HuH-7.5 (cell line): Measurements from ENCODE around the gene SLC10A7.

Source experiments
- DNase-seq: peaks from one replicate; pipeline ENCODE4 v3.0.0; 2011; ENCODE audit warnings: low spot score

The SLC10A7 gene

DNA sequence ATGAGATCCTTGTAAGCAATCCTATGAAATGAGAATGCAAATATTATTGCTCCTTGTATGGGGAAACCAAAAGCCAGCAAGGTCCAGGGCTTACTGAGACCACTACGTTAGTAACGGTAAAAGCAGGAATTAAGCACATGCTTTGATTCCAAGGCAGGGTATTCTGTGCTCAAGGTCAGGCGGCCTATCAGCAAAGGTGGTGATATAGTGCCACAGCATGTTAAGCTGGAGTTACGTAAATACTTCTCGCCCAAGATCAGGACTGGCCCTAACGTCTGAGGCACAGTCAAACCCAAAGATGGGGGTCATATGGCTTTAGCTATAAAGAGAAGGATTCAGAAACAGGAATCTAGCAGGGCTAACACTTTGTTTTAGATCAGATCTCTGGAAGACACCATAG lies 27.6 kb downstream of the SLC10A7 start:
- DNase-seq: no peak

DNA sequence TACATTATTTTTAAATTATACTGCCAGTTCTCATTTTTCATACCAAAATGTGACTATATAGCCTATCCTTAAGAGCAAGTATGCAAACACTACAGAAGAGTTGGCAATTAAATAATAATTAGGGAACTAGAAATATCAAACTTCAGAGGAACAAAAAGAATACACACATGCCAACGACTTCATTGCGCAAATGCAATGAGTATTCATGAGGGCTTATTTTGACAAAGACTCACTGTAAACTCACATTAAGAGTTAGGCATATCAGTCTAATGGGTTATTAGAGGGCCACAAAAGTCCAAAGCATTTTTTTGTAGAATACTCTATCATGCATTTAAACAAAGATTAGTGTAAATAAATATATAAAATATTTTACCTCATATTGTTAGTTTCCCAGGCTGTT lies 31.6 kb downstream of the SLC10A7 start:
- DNase-seq: no peak

DNA sequence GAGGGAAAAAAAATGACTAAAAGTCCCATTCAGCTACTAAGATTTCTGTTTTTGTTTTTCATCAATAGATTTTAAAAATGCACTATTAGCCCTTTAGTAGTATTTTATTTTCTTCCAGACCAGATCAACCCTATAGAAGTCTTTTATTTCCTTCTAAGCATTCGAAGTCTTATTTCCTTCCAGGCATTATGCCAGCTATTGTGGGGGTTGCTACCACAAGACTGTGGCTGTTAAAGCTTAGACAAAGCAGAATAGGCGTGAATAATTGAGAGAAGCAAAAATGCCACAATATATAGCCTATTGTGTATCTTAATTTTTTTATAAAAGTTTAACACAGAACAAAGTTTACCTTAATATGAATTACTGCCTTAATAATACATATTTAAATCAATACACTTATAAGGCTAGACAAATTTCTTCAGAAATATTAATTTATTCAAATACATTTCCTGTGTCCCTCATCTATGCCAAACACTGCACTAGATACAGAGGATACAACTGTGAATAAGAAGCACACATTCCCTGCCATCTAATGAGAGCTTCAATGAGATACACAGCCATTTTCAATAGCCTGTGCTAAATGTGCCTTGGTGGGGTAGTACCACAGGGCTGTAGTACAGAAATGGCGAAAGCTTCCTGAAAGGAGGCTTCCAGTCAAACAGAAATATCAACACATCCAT lies 33.1 kb downstream of the SLC10A7 start:
- no peak for DNase-seq

DNA sequence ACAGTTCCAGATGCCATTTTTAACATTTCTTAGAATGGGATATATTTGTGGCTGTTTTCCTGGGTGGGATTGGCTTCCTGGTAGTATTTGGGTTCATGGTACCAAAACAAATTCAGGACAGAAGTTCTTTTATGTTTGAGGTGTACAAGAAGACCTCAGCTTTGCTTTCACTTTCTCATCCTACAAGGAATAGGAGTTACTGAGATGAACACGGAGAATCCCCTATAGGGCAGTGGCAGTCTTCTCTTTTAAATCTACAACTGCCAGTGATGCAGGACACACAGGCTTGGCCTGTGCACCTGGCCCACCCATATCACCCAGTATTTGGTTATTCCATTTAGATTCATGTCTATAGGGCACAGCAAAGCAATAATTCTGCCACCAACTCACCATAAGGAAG lies 35.2 kb downstream of the SLC10A7 start:
- no peak for DNase-seq

DNA sequence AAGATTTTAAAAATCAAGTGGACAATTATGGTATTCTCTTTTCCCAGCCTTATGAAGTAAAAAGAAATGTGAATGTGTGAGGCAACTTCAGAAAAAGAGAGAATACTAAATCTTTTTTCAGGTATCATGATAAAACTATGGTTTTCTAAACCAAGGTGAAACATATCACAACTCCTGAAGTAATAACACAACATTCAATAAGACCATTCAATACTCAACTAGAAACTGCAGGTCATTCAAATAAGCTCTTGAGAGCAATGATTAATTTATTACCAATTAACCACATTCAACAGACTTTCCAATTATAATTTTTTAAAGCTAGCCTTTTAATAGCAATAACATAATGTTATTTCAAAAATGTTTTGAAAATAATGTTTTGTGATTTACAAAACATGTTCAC lies 35.8 kb downstream of the SLC10A7 start:
- DNase-seq: no peak

DNA sequence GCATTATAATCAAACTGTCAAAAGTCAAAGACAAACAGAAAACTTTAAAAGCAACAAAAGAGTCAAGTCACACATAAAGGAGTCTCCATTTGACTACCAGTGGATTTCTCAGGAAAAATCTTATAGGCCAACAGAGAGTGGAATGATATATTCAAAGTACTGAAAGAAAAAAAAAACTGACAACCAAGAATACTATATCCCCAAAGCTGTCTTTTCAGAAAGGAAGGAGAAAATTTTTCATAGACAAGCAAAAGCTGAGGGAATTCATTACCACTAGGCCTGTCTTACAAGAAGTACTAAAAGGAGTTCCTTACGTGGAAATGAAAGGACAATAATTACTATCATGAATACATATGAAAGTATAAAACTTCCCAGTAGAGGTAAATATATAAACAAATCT lies 39.0 kb downstream of the SLC10A7 start:
- DNase-seq: no peak

DNA sequence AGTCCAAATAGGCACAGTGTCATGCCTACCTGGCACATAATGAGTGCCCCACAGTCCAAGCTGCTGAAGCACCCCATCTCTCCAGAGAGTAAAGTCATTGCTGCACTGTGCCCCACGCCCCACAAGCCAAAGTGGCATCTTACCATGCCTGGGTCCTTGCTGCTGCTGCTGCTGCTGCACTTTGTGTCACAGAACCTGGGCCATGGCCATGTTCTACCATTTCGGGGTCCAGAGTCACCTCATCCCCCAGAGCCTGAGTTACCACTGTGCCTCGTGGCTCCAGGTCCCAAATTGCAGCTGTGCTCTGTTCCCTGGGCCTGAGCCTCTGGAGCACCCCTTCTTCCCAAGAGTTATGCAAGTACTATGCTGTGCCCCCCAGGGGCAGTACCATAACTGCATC lies 40.5 kb downstream of the SLC10A7 start:
- no peak for DNase-seq

DNA sequence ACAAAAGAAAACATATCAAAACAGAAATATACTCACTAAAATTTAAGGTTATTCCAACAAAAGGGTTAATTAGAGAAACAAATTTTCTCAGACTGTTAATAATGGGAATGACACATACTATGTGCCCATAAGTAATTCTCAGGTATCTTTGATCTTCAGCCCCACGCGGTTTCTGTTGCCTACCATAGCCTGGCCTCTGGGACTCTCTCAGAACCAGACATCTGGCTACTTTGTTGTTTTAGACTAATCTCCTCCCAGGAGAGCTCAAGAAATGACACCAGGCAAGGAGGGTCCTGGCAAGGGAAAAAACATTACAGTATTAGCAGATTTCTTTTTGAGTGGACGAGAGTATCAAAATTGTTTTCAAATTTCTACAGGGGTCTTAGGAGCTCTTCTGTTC lies 43.7 kb downstream of the SLC10A7 start:
- DNase-seq: no peak

DNA sequence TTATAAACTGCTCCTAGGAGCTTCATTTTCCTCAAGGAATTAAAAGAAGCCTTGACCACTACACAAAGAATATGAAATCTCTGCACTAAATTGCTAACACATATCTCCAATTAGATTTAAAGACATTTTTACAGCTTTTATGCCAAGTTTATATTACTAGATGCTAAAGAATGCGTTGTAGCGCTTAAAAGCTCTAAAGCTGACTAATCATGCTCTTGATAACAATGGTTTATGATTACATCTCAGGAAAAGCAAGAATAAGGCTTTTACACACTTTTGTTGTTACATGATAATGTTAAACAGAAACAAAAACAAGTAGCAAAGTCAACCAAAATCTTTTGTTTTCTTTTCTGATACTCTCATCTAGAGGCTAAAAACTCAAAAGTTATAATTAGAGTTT lies 44.7 kb downstream of the SLC10A7 start:
- DNase-seq: no peak

DNA sequence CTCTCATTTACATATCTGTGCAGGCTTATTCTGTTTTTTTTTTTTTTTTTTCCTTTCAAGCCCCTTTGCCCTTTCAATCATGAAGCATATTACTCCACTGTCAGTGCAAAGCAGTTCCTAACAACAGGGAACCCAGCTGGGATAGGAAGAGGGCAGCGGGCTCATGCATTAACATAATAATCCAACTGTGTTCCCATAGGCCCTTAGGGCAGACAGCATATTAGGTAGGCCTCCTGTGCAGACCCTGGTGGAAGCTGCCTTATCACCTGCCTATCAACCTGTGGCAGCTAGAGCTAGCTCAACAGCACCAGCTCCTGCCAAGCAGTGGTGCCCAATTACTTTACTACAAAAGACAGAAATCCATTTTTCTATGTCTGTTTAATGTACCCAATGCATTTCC lies 49.3 kb downstream of the SLC10A7 start:
- DNase-seq: no peak

DNA sequence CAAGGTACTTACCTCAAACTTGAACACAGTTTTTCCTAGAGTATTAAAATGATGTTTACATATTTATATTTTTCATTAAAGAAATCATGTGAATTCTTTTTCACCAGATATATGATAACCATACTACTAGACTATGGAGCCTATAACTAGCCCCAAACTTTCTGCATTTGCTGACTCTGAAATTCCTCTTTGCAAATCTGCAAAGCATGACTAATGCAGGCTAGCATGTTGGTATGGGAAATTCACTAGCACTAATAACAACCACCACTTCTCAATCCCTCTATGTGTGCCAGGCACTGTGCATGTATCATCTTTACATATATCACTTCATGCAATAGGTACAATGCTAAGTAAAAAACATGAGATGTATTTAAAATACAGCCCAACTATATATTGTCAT lies 51.1 kb downstream of the SLC10A7 start:
- DNase-seq: no peak

DNA sequence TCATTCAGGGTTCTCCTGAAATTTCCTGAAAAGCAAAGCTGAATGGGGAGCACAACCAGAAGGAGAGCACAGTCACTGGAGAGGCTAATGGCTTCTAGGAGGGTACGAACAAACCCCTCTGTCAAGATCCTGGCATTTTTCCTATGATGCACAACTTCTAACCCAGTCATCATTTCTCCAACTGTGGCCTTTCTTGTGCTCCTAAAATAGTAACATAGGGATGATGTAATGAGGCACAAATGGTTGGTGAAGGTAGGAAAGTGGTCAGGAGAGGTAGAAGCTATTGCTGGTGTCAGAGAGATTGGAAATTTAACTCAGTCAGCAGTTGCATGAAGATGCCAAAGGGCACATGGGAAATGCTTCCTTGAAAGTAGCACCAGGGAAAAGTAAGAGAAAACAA lies 52.7 kb downstream of the SLC10A7 start:
- DNase-seq: no peak

DNA sequence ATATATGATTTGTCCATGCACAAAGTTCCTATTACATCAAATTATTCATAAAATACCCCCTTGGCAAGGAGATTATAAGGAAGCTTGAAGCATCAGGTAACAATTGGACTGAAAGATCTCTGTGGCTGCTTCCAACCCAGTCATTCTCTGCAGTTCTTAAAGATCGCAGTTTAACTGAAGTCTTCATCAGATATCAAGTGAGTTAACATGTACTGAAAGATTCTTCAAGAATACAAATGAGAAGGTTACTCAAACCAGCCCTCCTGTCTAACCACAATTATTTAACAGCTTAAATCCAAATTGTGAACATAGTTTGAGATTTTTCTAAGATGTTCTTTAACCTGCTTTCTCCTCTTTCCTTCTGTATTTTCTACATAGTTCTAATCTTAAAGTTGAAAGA lies 56.1 kb downstream of the SLC10A7 start:
- no peak for DNase-seq

DNA sequence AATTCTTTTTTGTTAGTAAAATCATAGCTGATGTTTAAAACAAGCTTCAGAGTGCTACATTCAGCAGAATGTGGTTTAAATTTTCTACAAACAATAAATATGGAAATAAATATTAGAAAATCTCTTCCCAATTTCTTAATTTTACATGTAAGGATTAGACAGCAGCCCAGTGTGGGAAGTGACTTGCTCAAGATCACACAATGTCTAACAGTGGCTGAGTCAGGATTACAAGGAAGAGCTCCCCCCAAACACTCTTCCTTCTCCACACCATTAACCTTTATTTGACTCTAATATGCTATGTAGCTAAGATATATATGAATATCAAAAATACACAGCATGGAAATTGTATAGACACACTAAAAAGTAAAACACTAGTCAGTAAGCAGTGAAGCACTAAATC lies 59.5 kb downstream of the SLC10A7 start:
- no peak for DNase-seq

DNA sequence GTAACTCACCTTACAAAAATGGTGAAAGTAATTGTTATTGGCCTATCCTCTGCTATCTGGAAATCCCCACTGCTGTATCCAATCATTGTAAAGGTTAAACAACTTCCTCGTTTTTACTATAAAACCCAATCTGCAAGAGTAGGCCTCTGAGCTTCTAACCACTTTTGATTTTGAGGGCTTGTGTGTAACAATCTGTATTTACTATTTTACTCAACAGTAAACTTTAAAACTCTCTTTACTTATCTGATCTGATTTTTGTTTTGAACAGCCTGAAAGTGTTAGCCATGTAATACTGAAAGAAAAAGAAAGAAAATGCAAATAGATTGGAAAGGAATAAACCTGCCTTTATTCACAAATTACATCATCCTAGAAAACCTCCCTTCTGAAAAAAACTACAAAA lies 63.1 kb downstream of the SLC10A7 start:
- no peak for DNase-seq

DNA sequence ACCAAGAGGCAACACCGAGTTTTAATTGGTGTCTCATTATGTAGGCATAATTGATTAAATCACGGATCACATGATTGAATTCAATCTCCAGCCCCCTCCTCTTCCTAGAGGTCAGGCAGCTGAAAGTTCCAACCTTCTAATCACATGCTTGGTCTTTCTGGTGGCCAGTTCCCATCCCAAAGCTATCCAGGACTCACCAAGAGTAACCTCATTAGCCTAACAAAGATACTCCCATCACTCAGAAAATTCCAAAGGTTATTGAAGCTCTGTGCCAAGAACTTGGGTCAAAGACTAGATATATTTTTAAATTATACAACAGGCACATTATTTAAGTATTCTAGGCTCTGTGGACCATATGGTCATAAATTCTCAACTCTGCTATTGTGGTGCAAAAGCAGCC lies 65.1 kb downstream of the SLC10A7 start:
- DNase-seq: no peak

DNA sequence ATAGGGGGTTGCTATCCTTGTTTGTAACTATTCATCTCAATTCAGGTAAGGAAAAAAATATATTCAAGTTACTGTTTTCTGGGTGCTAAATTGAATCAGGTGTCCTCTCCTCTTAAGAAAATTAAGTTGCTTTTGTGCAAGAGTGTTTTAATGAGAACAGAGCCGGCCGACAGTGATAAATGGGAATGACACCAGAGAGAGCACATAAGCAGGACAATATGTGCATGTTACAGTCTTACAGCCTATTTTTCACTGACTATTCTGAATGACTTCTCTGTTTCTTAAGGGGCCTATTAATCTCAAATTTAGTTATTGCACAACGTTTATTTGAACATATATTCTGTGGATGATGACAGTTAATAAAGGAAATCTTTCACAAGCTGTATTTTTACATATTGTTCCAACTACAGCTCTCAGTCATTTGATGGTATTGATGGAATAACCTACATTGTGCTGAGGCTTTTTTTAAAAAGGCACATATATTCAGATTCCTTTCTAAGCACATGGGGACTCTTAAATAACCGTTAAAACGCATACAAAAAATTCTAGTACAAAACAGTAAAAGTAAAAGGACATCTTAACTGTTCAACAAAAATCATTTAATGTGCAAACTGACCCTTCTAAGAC lies 68.4 kb downstream of the SLC10A7 start:
- no peak for DNase-seq

DNA sequence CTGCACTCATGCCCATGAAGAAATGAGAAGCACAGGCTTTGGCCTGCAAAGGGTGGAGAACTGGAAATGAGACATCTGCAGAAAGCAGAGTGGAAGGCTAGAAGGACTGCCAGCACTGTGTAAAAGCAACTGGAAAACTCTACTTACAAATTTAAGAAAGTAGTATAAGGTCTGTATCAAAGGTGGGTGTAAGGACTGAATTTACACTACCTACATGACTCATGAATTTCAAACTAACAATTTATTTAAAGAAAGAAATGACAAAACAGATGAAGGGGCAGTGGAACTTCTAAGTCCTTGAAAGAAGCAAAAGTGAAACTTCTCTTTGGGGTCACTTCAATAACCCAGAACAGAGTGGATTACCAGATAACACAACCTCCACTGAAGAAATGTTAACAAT lies 71.2 kb downstream of the SLC10A7 start:
- DNase-seq: no peak

DNA sequence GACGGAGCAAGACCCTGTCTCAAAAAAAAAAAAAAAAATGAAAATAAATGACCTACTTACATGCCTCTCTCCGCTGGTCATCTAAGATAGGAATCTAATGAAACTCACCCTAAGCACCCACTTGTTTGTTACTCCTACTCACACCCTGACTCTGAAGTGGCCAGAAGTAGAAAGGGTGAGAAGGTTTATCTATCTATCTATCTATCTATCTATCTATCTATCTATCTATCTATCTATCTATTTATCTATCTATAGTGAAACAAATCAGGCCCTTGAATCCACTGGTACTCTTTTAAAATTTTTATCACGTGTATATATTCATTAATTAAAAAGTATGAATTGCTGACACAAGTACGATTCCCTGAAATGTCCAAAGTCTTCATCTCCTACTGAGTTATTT lies 75.2 kb downstream of the SLC10A7 start:
- DNase-seq: no peak

DNA sequence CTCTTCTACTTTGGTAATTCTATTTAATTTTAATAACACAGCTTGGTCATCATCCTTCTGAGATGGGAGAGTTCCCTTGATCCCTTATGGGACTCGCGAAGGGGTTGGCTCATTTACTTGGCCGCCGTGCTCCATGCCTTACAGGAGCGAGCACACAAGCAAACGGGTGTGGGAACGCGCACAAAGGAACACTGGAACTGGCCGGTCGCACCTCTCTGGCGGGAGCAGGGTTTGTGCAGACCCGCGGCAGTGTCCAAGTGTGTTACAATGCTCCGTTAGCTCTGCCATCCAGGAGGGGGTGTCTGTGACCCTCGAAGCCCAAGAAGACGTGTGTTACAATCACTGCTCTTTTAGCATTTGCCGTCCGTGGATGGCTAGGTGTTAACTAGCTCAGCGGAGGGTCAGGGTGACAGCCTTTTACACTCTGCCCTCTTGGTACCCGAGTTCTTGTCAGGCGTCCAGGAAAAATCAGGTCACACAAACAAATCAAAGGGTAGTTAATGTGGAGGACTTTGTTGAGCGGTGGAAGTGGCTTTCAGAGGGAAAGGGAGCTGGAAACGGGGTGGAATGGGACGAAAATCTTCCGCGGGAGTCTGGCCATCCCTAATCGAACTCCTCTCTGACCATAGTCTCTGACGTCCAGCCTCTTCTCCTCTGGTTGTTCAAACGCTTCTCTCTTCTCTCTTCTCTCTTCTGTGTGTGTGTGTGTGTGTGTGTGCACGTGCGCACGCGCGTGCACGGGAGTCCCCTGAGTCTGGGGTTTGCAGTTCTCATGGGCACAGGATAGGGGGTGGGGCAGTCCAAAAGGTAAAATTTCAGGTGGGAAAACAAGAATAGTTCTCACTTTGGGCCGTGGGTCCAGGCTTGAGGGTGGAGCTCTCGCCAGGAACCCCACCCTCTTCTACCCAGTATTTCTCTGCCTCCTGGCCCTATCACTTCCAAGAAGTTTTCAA lies 76.3 kb downstream of the SLC10A7 start:
- no peak for DNase-seq

DNA sequence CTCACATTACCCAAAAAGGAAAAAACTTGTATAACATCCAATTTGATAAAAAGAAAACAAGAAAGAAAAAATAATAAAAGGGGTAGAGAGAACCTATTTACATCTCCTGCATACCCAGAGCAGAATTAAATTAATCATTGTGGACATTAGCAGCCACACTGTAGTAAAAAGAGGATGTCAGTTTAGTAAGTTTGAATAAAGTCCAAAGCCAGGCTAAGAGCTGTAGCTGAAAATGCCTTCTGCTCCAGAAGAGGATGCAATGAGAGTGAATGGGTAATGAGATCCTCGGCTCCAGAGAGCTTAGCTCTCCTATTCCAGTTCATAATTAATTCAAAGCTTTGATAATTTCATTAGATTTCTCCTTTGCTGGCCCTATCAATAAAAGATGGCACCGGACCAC lies 78.2 kb downstream of the SLC10A7 start:
- no peak for DNase-seq

DNA sequence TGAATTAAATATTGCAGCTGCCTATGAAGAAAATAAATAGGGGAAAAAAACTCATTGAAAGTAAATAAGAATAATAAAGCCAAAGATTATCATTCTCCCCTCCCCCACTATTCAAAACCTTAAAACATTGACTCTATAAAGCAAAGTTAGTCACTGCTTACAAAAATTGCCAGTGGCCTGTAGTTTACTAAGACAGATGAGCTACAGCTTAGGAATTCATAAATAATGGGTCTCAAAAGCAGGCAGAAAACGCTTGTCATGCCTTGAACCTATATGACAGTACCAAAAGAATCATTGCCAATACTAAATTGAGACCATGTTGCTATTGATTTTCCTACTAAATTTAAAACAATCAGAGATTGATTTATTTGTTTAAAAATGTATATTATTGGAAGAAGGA lies 78.9 kb downstream of the SLC10A7 start:
- no peak for DNase-seq

DNA sequence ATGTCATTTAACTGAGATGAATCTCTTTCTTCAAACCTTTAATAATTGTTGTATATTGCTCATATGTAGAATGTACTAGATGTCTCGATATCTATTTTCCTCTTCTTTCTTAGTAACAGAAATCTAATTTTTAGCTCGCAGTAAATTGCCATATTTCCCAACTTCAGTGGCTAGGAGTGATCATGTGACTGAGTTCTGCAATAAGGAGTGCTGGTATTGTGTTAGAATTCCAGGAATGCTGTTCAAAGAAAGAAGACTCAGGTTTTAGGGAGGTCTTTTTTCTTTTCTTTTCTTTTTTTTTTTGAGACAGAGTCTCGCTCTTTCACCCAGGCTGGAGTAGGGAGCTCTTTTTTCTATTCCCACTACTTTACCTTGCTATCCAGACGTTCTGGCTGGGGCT lies 81.7 kb downstream of the SLC10A7 start:
- DNase-seq: no peak
